Endodermal cell (in vitro differentiated cells): Measurements from ENCODE around the gene TPP1. TPM values are rescaled to one million over a fixed set of nuclear protein-coding genes. Genes with fewer than 3 reads are reported as not detected.

ENCODE experiments used
- DNase-seq: peaks from one replicate; pipeline ENCODE4 v3.0.0-alpha.2; 2017
- H3K27ac ChIP-seq: 2 replicates; pipeline ENCODE4 v1.5.1; 2013; ENCODE audit warnings: mild to moderate bottlenecking, low read depth, low read length, moderate library complexity
- H3K27me3 ChIP-seq: 2 replicates; pipeline ENCODE4 v1.6.1; 2013; ENCODE audit warnings: mild to moderate bottlenecking, low read length, moderate library complexity; ENCODE audit not compliant: insufficient read depth, control insufficient read depth, poor library complexity, severe bottlenecking
- H3K36me3 ChIP-seq: 2 replicates; pipeline ENCODE4 v1.7.0; 2013; ENCODE audit warnings: mild to moderate bottlenecking, low read length, moderate library complexity; ENCODE audit not compliant: control insufficient read depth, insufficient read depth
- H3K4me1 ChIP-seq: one replicate; pipeline ENCODE4 v1.7.0; 2013; ENCODE audit warnings: low read length; ENCODE audit not compliant: control insufficient read depth, insufficient read depth
- H3K4me3 ChIP-seq: 2 replicates; pipeline ENCODE4 v1.5.1; 2013; ENCODE audit warnings: mild to moderate bottlenecking, low read length, moderate library complexity
- H3K9ac ChIP-seq: 2 replicates; pipeline ENCODE4 v1.6.1; 2013; ENCODE audit warnings: mild to moderate bottlenecking, low read length, moderate library complexity; ENCODE audit not compliant: poor library complexity, severe bottlenecking; ENCODE audit errors: extremely low read depth
- H3K9me3 ChIP-seq: 2 replicates; pipeline ENCODE4 v1.6.1; 2013; ENCODE audit warnings: mild to moderate bottlenecking, low read length, moderate library complexity; ENCODE audit not compliant: control insufficient read depth
- H3K27ac Mint-ChIP-seq: 2 replicates; pipeline ENCODE4 v1.8.0; 2020; ENCODE audit warnings: mixed read lengths
- H3K27me3 Mint-ChIP-seq: 2 replicates; pipeline ENCODE4 v1.8.0; 2021; ENCODE audit warnings: mild to moderate bottlenecking, mixed read lengths; ENCODE audit not compliant: insufficient read depth
- H3K36me3 Mint-ChIP-seq: 2 replicates; pipeline ENCODE4 v1.8.0; 2020; ENCODE audit warnings: low read depth, mixed read lengths
- H3K4me1 Mint-ChIP-seq: 2 replicates; pipeline ENCODE4 v1.8.0; 2020; ENCODE audit warnings: mixed read lengths
- H3K4me3 Mint-ChIP-seq: 2 replicates; pipeline ENCODE4 v1.8.0; 2020; ENCODE audit warnings: mild to moderate bottlenecking, moderate library complexity, mixed read lengths
- H3K9me3 Mint-ChIP-seq: 2 replicates; pipeline ENCODE4 v1.8.0; 2020; ENCODE audit warnings: mild to moderate bottlenecking, mixed read lengths
- CTCF ChIP-seq: fragments of 200-600 bp; sonication (generic); conservative IDR thresholded peaks from 2 replicates; pipeline ENCODE4 v1.5.0; 2021; ENCODE audit warnings: antibody characterized with exemption, mild to moderate bottlenecking
- WGBS, 2 experiments: methylation state at CpG; one replicate each; pipeline versions ENCODE4 v1.1.5 to v1.1.7; 2013; ENCODE audit warnings: missing lambda C conversion rate in 2 of 2, mixed read lengths in 1 of 2; ENCODE audit not compliant: insufficient coverage in 1 of 2, insufficient read length in 1 of 2; 5-methylcytosine and 5-hydroxymethylcytosine counted together
- total RNA-seq, 2 donors: library from RNA; stranded (reverse); fragmentation: NEBNext Ultra II Directional in 1 of 2; extraction: Animal tissue kit (Norgen Biotek cat#: 25700) in 1 of 2; gene quantifications; 2 replicates in 1 of 2; 3 replicates in 1 of 2; pipeline ENCODE4 v1.2.1, GENCODE V29; 2021

The TPP1 gene
- total RNA-seq, 2 donors from 2014 or later = 68.3 to 71.0 TPM

DNA sequence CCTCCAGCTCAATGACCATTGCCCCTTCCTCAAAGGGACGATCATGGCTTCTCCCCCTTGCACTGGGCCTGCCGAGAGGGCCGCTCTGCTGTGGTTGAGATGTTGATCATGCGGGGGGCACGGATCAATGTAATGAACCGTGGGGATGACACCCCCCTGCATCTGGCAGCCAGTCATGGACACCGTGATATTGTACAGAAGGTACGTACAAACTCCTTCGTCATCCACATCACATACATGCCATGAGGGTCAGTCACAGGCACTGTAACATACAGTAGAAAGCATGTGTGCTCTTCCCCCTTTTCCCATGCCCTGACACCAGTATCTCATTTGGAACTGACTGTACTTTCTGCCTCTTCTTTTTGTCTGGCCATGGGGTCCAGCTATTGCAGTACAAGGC is 11.2 kb downstream of the TPP1 start:
- H3K27me3 Mint-ChIP-seq = no peaks in the 10 kb centered on the region
- 94 to 95% methylated on average over 7 to 9 of the region's 9 CpGs for WGBS, 2 experiments
- Histone ChIP-seq H3K36me3 (peaks cover 45% of the 10 kb centered on the region), H3K4me1 (peaks cover 5% of the 10 kb centered on the region), H3K27ac (no peak overlapping the region), H3K9ac (no peak overlapping the region), H3K9me3 (no peaks in the 10 kb centered on the region), H3K27me3 (no peaks in the 10 kb centered on the region), H3K4me3 (no peak overlapping the region)
- DNase-seq = peak; percentile 34
- no peaks in the 10 kb centered on the region for H3K9me3 Mint-ChIP-seq
- H3K4me3 Mint-ChIP-seq = no peak overlapping the region
- TF ChIP-seq CTCF = no peak
- H3K36me3 Mint-ChIP-seq = peaks cover 42% of the 10 kb centered on the region
- peaks cover 20% of the 10 kb centered on the region for H3K4me1 Mint-ChIP-seq
- H3K27ac Mint-ChIP-seq = peak overlapping the region; percentile 98

DNA sequence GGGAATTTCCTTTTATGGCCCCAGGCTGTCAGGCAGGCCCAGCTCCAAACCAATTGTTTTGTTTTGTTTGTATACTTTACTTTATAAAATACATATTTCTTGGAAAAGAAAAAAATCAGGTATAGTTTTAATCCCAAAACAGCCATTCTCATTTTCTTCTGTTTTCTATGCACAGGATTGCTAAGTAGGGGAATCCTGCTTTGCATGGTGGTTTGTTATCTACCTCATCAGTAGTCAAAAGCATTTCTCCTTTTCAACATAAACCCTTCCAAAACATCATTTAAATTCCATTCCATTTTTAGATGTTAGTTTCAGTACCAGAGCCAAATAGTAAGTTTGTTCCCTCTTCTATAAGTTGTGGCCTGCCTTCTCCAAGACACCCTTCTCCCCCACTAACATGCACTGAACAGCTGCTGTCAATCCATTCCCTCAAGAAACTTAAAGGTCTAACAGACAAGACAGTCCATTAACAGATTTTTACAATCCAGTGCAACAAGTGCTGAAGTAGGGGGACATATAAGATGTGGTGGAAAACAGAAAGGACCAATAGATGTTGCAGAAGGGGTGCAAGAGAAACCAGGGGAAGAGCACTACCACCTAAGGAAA is 11.9 kb downstream of the TPP1 start:
- TF ChIP-seq CTCF = no peak
- peak overlapping the region; percentile 98 for H3K27ac Mint-ChIP-seq
- H3K4me1 Mint-ChIP-seq = peaks cover 20% of the 10 kb centered on the region
- Histone ChIP-seq H3K36me3 (peaks cover 45% of the 10 kb centered on the region), H3K4me1 (peaks cover 5% of the 10 kb centered on the region), H3K9me3 (no peaks in the 10 kb centered on the region), H3K4me3 (peak overlapping the region; percentile 33), H3K27ac (peak overlapping the region; percentile 7), H3K9ac (no peak overlapping the region), H3K27me3 (no peaks in the 10 kb centered on the region)
- peaks cover 42% of the 10 kb centered on the region for H3K36me3 Mint-ChIP-seq
- peak overlapping the region; percentile 17 for H3K4me3 Mint-ChIP-seq
- no peaks in the 10 kb centered on the region for H3K27me3 Mint-ChIP-seq
- DNase-seq = peak; percentile 13
- H3K9me3 Mint-ChIP-seq = no peaks in the 10 kb centered on the region

GRCh38 chr11:6606471-6607189 is 12.6 kb downstream of the TPP1 start:
- peaks cover 5% of the 10 kb centered on the region for H3K4me1 ChIP-seq
- peak overlapping the region; percentile 93 for H3K4me3 ChIP-seq
- H3K27me3 ChIP-seq = no peaks in the 10 kb centered on the region
- no peaks in the 10 kb centered on the region for H3K27me3 Mint-ChIP-seq
- no peak overlapping the region for H3K9ac ChIP-seq
- peak overlapping the region; percentile 32 for H3K4me3 Mint-ChIP-seq
- no peaks in the 10 kb centered on the region for H3K9me3 ChIP-seq
- peak overlapping the region; percentile 82 for H3K27ac ChIP-seq
- H3K9me3 Mint-ChIP-seq = no peaks in the 10 kb centered on the region
- peaks cover 20% of the 10 kb centered on the region for H3K4me1 Mint-ChIP-seq
- peaks cover 45% of the 10 kb centered on the region for H3K36me3 ChIP-seq
- peak overlapping the region; percentile 98 for H3K27ac Mint-ChIP-seq
- TF ChIP-seq CTCF = no peak
- peaks cover 44% of the 10 kb centered on the region for H3K36me3 Mint-ChIP-seq
- peak; percentile 98 for DNase-seq
- 17 to 40% methylated on average over 7 to 11 of the region's 11 CpGs for WGBS, 2 experiments
